Hepatocyte (in vitro differentiated cells): ENCODE data around the gene ATP5F1E. TPM values are rescaled to one million over a fixed set of nuclear protein-coding genes. Genes with fewer than 3 reads are reported as not detected.

Experiments
- DNase-seq: peaks from one replicate; pipeline ENCODE4 v3.0.0-alpha.2; 2016; ENCODE audit warnings: low spot score
- H2AFZ ChIP-seq: fragments of 200-600 bp; sonication (generic); 2 replicates; pipeline ENCODE4 v1.6.0; 2016; ENCODE audit warnings: antibody characterized with exemption, mild to moderate bottlenecking
- H3K27ac ChIP-seq: fragments of 200-600 bp; sonication (generic); 2 replicates; pipeline ENCODE4 v1.5.1; 2016; ENCODE audit warnings: mild to moderate bottlenecking
- H3K27me3 ChIP-seq: fragments of 200-600 bp; sonication (generic); 2 replicates; pipeline ENCODE4 v1.6.1; 2016
- H3K36me3 ChIP-seq: fragments of 200-600 bp; sonication (generic); replicated peaks from 2 replicates; pipeline ENCODE4 v1.5.1; 2016; ENCODE audit warnings: low read depth; ENCODE audit not compliant: insufficient read depth
- H3K4me1 ChIP-seq: fragments of 200-600 bp; sonication (generic); 2 replicates; pipeline ENCODE4 v1.5.1; 2016; ENCODE audit warnings: mild to moderate bottlenecking, moderate library complexity; ENCODE audit not compliant: insufficient read depth
- H3K4me2 ChIP-seq: fragments of 200-600 bp; sonication (generic); 2 replicates; pipeline ENCODE4 v1.6.0; 2016
- H3K4me3 ChIP-seq: fragments of 200-600 bp; sonication (generic); 2 replicates; pipeline ENCODE4 v1.5.1; 2016; ENCODE audit warnings: mild to moderate bottlenecking
- H3K79me2 ChIP-seq: fragments of 200-600 bp; sonication (generic); 2 replicates; pipeline ENCODE4 v1.6.0; 2017; ENCODE audit warnings: mild to moderate bottlenecking
- H3K9me2 ChIP-seq: fragments of 200-600 bp; sonication (generic); replicated peaks from 2 replicates; pipeline ENCODE4 v1.6.0; 2017; ENCODE audit warnings: mild to moderate bottlenecking; ENCODE audit not compliant: insufficient read depth
- H3K9me3 ChIP-seq: fragments of 200-600 bp; sonication (generic); 2 replicates; pipeline ENCODE4 v1.5.1; 2016; ENCODE audit warnings: low read depth, mild to moderate bottlenecking
- H4K20me1 ChIP-seq: fragments of 200-600 bp; sonication (generic); 2 replicates; pipeline ENCODE4 v1.6.0; 2016; ENCODE audit warnings: mild to moderate bottlenecking; ENCODE audit not compliant: insufficient read depth, poor library complexity, severe bottlenecking
- CTCF ChIP-seq: fragments of 200-600 bp; sonication (generic); IDR thresholded peaks from 2 replicates; pipeline ENCODE4 v1.5.1; 2016; ENCODE audit warnings: antibody characterized with exemption, mild to moderate bottlenecking; ENCODE audit not compliant: poor library complexity
- EZH2 ChIP-seq: fragments of 200-600 bp; sonication (generic); IDR thresholded peaks from 2 replicates; pipeline ENCODE4 v1.6.1; 2016; ENCODE audit warnings: antibody characterized with exemption, mild to moderate bottlenecking, borderline replicate concordance
- EZH2phosphoT487 ChIP-seq: fragments of 200-600 bp; sonication (generic); IDR thresholded peaks from one replicate; pipeline ENCODE4 v1.6.1; 2018; ENCODE audit warnings: antibody characterized with exemption, mild to moderate bottlenecking, low read depth, moderate library complexity; ENCODE audit not compliant: unreplicated experiment, severe bottlenecking
- WGBS: methylation state at CpG from one replicate; pipeline ENCODE4 v1.1.6; 2016; ENCODE audit warnings: low lambda C conversion rate; ENCODE audit errors: missing lambda C conversion rate; 5-methylcytosine and 5-hydroxymethylcytosine counted together
- polyA plus RNA-seq: library from polyadenylated mRNA; unstranded; fragments of >200 nt; fragmentation: Nextera tagmentation; extraction: Ambion mirVana; gene quantifications from 2 replicates; pipeline ENCODE4 v1.2.1, GENCODE V29; 2016
- total RNA-seq: library from RNA; depleted of rRNA; stranded (reverse); fragments of >200 nt; gene quantifications from 2 replicates; pipeline ENCODE4 v1.2.3, GENCODE V29; 2014

The ATP5F1E gene
- total and polyA plus RNA-seq, 2 experiments from 2014 or later: 32.9 to 227 TPM

DNA sequence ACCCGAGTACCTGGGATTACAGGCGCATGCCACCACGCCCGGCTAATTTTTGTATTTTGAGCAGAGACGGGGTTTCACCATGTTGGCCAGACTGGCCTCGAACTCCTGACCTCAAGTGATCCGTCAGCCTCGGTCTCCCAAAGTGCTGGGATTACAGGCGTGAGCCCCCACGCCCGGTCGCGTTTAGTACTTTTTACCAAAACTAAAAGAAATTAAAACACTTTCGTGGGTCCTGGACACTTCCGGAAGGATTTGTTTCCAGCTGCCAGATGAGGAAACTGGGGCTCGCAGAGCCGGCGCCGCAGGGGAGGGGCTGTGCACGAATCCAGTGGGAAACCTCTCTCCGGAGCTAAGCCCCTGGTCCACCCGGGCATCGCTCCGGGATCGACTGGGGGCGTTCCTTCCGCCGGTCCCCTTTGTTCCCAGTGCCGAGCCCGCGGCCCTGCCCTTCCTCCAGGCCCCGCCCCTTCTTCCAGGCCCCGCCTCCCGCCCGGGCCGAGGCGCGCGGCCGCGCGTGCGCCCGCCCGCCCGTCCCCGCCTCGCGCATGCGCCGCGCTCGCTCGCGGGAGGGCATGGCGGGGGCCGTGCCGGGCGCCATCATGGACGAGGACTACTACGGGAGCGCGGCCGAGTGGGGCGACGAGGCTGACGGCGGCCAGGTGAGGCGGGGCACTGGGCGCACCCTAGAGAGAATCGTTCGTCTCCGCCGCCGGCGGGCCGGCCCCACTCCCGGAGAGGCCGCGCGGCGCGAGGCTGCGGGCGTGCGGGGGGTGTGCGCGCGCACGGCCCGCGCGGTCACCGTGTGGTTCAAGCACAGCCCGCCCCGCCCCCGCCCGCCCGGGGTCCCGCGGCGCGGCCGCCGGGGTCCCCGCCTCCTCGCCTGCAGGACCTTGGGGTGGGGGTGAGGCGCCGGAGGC, 51.2 kb downstream of the ATP5F1E start, which contains the start of gene NELFCD:
NELFCD (plus strand) TSS at position 546 of the 917 bp plus-strand sequence; CDS start at position 600, 54 bp downstream.
- Histone ChIP-seq H3K27ac (peak within 1 kb of the TSS; percentile 93), H3K27me3 (no peaks in the 10 kb centered on the region), H3K9me2 (no peaks in the 10 kb centered on the region), H3K4me3 (peak within 1 kb of the TSS; percentile 83), H3K79me2 (peaks cover 45% of the 10 kb centered on the region), H3K36me3 (no peaks in the 10 kb centered on the region), H3K4me1 (peaks cover 22% of the 10 kb centered on the region), H4K20me1 (peaks cover 15% of the 10 kb centered on the region), H2AFZ (peak within 1 kb of the TSS; percentile 99), H3K9me3 (no peaks in the 10 kb centered on the region), H3K4me2 (peak within 1 kb of the TSS; percentile 97)
- WGBS: 51% methylated on average over 23 of the region's 109 CpGs
- no peak for TF ChIP-seq EZH2
- TF ChIP-seq EZH2phosphoT487: no peak
- no peak for TF ChIP-seq CTCF
- DNase-seq: peak; percentile 95

- no peaks in the 10 kb centered on the region for H3K36me3 ChIP-seq
- no peak overlapping the region for H3K4me2 ChIP-seq
- DNase-seq: no peak
- H3K27me3 ChIP-seq: no peaks in the 10 kb centered on the region
- no peaks in the 10 kb centered on the region for H3K9me2 ChIP-seq
- peaks cover 9% of the 10 kb centered on the region for H4K20me1 ChIP-seq
- 77% methylated on average over 6 of the region's 6 CpGs for WGBS
- peaks cover 22% of the 10 kb centered on the region for H3K79me2 ChIP-seq
- H3K27ac ChIP-seq: no peak overlapping the region
- no peaks in the 10 kb centered on the region for H3K9me3 ChIP-seq
- H3K4me1 ChIP-seq: peaks cover 14% of the 10 kb centered on the region
- no peak for TF ChIP-seq EZH2phosphoT487
- TF ChIP-seq EZH2: no peak
- no peak for TF ChIP-seq CTCF
- H2AFZ ChIP-seq: no peak overlapping the region
- no peak overlapping the region for H3K4me3 ChIP-seq
These were observed 53.6 kb downstream of the ATP5F1E start for GRCh38 chr20:58978351-58979190.

- H3K27me3 ChIP-seq: no peaks in the 10 kb centered on the region
- H3K4me2 ChIP-seq: no peak overlapping the region
- no peaks in the 10 kb centered on the region for H3K9me2 ChIP-seq
- H3K79me2 ChIP-seq: no peaks in the 10 kb centered on the region
- no peaks in the 10 kb centered on the region for H4K20me1 ChIP-seq
- H3K4me1 ChIP-seq: peaks cover 4% of the 10 kb centered on the region
- WGBS: 91% methylated on average over 3 of the region's 3 CpGs
- H2AFZ ChIP-seq: no peak overlapping the region
- no peaks in the 10 kb centered on the region for H3K9me3 ChIP-seq
- no peak for DNase-seq
- TF ChIP-seq CTCF (no peak), EZH2 (no peak), EZH2phosphoT487 (no peak)
- no peaks in the 10 kb centered on the region for H3K36me3 ChIP-seq
- no peak overlapping the region for H3K27ac ChIP-seq
- H3K4me3 ChIP-seq: no peak overlapping the region
These were observed 55.9 kb downstream of the ATP5F1E start for GRCh38 chr20:58976061-58976730.

Other genes starting within 250 kb of the ATP5F1E start
- gene GNAS-AS1, start 181.4 kb downstream of the ATP5F1E start, total RNA-seq: 0.16 TPM in 1 of 2 replicates, not detected in the other
- 0.97 and 0.98 TPM in 2 replicates for gene GNAS-AS1, start 181.4 kb downstream of the ATP5F1E start, polyA plus RNA-seq
- gene GNAS, start 179.6 kb downstream of the ATP5F1E start, total RNA-seq: 841 and 897 TPM in 2 replicates
- gene GNAS, start 179.6 kb downstream of the ATP5F1E start, polyA plus RNA-seq: 1,649 and 1,702 TPM in 2 replicates
- 41.7 and 48.3 TPM in 2 replicates for gene NELFCD, start 51.1 kb downstream of the ATP5F1E start, total RNA-seq
- 64.0 and 77.7 TPM in 2 replicates for gene NELFCD, start 51.1 kb downstream of the ATP5F1E start, polyA plus RNA-seq
- gene CTSZ, start 25.1 kb downstream of the ATP5F1E start, total RNA-seq: 123 and 161 TPM in 2 replicates
- gene CTSZ, start 25.1 kb downstream of the ATP5F1E start, polyA plus RNA-seq: 5.0 and 7.1 TPM in 2 replicates
- gene TUBB1, start 12.9 kb downstream of the ATP5F1E start, total RNA-seq: 0.04 and 0.10 TPM in 2 replicates
- gene TUBB1, start 12.9 kb downstream of the ATP5F1E start, polyA plus RNA-seq: 0.05 TPM in 1 of 2 replicates, not detected in the other
- gene PRELID3B, start 10.5 kb upstream of the ATP5F1E start, total RNA-seq: 70.3 and 75.7 TPM in 2 replicates
- gene PRELID3B, start 10.5 kb upstream of the ATP5F1E start, polyA plus RNA-seq: 33.0 and 38.2 TPM in 2 replicates
- not detected in 2 replicates for gene ZNF831, start 131.5 kb upstream of the ATP5F1E start, total RNA-seq
- gene ZNF831, start 131.5 kb upstream of the ATP5F1E start, polyA plus RNA-seq: not detected in 2 replicates